Stimulated activated CD4-positive, alpha-beta T cell treated with anti-CD3 and anti-CD28 coated beads, Interleukin-2, amount 100 ng/mL, for 48 hours (primary cell): Measurements from ENCODE around the gene RRM2.

ENCODE experiments used
- DNase-seq, 2 donors: peaks; one replicate each; pipeline ENCODE4 v3.0.0-alpha.2; 2020

The RRM2 gene

DNA sequence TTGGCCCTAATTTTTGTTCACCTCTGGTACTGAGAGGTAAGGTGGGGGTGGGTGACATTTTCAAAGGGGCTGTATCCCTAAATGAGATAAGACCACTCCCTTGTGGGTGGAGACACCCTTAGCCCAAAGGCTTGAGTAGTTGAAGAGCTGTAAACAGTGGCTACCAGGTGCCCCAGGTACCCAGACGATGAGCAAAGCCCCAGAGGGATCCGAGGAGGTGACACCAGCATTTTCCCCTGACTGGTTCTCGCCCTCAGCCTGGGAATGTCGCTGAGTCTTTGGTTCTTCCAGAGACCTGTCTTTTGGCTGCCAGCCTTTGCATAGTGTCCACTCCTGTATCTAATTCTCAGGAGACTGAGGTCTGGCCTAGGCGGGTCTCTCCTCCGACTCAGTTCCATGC, 36.5 kb downstream of the RRM2 start:
- no peak for DNase-seq

GRCh38 chr2:10159581-10160131, 37.1 kb downstream of the RRM2 start:
- no peak for DNase-seq

DNA sequence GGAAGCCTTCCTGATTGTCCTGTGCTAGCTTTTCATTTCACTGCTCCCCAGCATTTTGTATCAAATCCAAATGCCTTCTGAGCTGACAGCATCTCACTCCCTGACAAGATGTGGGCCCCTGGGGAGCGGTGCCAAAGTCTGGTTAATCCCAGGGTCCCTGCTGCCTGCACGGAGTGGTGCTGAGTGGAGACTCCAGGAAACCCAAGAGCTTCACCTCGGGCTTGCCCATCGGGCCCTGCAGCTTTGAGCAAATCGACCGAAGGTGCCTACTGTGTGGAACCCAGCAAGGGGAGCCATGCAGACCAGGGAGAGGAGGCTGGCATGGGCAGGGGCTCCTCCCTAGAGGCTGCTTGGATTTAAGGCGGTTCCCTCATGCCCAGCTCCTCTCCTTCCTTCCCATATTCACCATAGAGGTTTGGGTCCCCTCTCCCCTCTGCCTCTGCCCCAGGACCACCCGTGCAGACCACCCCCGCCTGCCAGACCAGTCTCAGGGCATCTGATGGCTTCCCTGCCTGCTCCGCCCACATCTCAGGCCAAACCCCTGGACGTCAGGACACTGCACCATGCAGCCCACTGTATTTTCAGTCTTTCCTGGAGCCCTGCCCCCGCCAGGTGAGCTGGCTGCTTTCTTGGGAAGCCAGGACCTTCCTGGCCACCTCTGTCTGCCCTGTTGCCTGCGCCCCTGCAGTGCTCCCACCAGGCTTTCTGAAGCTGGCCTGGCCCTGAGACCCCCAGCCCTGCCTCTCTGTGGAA, 37.8 kb downstream of the RRM2 start:
- no peak for DNase-seq

DNA sequence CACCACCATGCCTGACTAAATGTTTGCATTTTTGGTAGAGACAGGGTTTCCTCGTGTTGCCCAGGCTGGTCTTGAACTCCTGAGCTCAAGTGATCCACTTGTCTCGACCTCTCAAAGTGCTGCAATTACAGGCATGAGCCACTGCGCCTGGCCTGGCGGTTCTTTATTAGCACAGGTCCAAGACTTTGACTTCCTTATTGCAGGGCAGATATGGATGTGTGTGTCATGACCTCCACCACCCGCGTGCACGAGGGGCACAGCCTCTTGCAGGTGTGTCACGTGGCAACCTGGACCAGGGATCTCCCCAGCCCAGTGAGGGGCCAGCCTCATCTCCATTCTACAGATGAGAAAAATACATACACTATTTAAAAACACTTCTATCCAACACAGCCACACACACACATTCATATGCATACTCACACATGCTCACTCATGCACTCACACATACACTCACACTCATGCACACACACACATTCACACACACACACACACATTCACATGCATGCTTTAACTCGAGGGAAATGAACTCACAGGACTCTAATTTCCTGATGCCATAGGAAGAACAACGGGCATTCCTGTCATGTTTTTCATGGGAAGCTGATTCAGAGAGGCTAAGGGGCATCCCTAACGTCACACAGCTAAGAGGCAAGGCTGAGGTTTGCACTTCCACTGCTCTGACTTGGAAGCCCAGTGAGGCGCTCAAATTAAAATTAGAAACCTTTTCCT, 38.8 kb downstream of the RRM2 start:
- no peak for DNase-seq

DNA sequence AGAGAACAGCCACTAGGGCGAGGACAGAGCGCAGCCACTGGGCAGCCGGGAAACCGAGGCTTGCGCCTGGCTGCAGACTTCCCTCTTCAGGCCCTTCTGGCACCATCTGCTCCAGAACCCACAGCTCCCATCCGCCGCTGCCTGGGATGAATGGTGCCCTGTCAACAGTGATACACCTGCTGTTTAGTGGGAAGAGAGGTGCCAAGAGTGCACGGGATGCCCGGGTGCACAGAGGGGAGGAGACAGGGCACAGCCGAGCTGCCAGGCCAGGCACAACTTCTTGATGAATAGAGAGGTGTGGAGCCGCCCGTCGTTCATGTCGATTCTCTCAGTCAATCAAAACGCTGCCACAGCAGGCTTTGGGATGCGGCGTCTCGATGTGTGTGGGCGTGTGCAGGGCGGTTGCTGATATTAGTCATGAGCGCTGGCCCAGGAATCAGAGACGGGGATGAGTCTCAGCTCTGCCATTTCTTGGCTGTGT, 39.5 kb downstream of the RRM2 start:
- DNase-seq: no peak

DNA sequence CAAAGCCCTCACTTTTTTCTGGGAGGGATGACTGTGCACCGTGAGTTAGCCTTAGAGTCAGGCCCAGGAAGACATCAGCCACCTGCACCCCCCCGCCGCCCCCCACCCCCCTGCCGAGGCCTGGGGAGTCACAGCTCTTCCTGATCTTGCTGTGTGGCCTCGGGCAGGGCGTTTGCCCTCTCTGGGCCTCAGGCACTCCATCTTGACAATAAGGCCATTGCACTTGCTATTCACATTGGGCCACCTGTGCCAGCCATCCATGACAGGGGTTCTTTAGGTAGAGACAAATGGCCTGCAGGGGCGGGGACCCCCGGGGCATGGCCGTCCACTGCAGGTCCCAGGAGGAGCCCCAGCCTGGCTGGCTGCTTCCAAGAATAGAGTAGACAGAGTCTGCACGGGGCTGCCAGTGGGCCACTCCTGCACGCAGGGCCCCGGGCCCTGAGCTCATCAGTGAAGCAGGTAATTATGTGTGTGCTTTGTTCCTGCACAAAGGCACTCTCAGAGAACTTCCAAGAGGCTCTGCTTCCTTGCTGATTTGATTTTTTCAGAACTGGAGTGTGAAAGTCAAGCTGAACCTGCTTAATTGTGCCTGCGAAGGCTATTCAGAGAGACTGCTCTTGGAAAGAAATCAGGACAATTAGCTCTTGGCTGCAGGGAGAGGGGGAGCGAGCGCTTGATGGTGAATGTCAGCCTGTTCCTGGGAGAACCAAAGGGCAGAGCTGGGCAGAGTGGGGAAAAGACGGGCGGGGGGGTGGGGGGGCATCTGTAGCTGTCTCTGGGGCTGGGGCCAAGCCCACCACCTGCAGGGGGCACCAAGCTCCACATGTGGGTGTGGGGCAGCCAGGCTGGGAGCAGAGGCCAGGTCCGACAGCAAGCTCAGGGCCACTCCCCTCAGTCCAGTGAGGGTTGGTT, 40.3 kb downstream of the RRM2 start:
- no peak for DNase-seq

GRCh38 chr2:10163498-10164486, 41.3 kb downstream of the RRM2 start:
- DNase-seq: no peak

DNA sequence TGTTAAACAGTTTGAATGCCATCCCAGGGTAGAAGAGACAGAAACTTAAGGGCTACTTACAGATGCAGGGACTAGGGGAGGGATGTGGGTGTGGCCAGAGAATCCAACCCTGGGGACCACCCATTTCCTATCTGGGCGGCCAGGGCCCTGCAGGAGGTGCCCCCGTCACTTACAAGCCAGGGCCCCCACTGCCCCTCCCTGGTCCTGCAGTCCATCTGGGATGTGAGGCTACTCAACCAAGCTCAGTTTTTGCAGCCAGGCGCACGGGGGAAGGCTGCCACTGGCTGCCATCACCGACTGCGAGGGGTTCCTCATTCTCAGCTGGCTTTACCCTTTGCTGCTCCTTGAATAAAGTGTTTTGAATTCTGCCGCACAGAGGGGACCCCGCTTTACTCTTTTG, 42.1 kb downstream of the RRM2 start:
- no peak for DNase-seq

GRCh38 chr2:10165282-10165681, 42.7 kb downstream of the RRM2 start:
- no peak for DNase-seq

- DNase-seq: no peak
These were observed 43.5 kb downstream of the RRM2 start for GRCh38 chr2:10165861-10166675.

DNA sequence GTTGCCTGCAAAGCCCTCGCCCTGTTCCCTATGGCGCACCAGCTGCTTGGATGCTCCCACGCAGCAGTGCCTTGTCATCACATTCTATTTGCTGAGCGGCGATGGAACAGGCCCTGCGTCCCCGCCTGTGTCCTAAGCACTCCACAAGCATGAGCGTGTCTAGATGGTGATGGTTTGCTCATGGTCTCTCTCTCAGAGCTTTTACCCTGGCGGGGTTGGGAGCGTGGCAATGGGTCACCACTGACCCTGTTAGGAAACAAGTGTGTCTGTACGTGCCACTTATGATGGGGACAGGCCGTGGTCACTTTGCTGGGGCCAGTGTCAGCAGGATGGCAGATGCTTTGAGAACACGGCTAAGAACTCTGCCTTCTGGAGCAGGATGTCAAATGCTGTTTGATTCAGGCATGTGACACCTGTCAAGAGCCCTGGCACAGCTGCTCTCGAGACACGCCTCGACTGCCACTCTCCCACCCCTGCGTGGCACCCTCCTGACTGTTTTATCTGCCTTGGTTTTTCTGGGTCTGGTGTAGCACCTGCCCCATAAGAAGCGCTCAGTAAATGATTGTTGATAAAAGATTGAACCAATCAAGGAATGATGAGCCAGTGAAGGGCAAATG, 44.2 kb downstream of the RRM2 start:
- no peak for DNase-seq

- DNase-seq: no peak
These were observed 44.8 kb downstream of the RRM2 start for GRCh38 chr2:10167316-10167715.

GRCh38 chr2:10168221-10168620, 45.7 kb downstream of the RRM2 start:
- no peak for DNase-seq

DNA sequence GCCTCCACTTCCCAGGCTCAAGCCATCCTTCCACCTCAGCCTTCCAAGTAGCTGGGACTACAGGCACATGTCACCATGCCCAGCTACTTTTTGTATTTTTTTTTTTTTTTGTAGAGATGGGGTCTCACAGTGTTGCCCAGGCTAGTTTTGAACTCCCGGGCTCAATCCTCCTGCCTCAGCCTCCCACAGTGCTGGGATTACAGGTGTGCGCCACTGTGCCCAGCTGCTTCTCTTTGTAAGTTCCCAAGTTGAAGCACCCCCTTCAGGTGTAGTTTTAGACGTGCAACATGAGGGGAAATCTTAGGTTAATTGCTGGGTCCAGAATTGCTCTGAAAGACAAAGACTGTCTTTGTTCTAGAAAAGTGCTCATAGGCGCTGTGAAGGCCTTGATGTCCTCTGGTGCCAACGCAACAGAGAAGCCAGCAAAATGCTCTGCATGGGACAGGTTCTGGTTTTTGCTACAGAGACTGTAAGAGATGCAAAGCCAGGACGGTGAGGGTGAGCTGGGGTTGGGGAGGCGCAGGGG, 46.6 kb downstream of the RRM2 start:
- DNase-seq: no peak

DNA sequence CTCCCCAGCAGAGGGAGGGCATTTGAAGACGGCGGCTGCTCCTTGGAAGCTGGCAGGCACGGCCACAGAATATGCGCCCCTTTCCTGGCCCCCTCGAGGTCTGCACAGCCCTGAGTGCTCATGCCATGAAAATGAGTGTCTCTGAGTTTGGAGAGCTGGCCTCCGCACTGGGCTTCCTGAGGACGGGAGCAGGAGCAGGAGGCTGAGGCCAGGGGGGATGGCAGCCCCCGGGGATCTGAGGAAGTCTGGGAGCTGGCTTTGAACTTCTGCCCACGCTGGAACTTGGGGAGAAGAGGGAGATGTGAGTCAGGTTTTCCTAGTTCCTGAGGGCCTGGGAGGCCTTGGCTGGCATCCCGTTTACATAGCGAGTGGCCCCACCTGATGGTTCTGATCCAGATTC, 47.0 kb downstream of the RRM2 start:
- no peak for DNase-seq

GRCh38 chr2:10170256-10170655, 47.7 kb downstream of the RRM2 start:
- no peak for DNase-seq

DNA sequence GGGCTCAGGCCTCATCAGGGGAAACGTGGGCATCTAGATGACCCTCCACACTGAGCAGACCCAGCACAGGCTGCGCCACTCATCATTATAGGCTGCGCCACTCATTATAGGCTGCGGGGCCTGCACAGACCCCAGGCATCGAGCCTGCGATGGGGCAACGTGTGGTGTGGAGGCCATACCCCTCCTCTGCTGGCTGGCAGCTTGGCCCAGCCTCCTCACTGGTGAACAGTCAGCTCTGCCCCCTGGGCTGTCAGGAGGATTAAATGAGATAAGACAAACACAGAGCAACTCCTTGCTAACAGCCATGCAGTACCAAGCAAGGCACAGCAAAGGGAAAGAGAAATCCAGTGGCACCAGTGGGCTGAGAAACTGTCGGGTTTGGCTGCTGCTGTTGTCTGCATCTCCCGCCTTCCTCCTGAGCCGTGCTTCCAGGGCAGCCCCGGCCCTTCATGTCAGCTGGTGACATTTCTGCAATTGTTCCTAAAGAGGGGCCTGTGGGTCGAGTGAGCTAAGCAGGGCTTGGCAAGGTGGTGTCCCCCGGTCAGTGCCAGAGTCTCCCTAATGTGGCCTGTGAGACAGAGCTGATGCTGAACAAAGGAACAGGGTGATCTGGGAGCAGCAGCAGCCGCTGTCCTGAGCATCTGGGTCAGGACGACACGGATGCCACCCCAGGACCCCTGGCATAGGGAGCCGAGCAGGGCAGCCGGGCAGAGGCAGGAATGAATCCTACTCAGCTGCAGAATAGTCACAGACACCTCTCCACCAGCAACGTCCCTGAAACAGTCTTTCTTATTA, 48.7 kb downstream of the RRM2 start:
- no peak for DNase-seq

DNA sequence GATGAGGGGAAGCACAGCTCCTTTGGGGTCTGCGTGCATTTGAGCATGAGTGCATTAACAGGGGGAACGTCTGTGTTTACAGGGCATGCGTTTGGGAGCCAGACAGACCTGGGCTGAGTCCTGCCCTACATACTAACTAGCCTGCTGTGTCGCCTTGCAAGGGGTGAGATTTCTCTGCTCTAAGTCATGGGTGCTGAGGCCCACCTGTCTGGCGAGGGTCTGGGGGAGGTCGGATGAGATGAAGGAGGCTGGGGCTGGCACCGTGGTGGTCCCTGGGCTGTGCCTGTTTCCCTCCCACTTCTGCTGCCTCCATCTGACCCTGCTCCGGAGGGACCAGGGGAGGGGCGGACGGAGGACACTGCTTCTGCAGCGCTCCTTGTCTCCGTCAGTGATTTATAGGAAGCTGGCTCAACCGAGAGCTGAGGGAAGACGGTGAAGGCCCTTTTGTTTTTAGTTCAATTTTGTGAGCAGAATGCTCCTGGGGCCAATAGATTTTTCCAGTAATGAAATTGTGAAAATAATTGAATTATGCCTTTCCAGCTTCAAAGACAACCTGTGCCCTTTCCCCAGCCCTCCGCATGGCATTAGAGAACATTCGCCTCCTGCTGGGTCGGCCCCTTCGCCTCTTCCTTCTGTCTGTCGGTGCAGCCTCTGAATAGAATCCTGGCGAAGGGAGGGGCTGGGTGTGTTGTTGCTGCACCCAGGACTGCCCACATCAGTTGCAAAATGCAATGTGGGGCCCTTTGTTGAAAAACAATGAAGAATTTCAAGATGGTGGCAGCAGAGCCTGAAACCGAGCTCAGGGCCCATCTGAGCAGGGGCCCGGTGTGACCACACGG, 49.7 kb downstream of the RRM2 start:
- no peak for DNase-seq
